ENCODE data around the gene HSH2D.

DNA sequence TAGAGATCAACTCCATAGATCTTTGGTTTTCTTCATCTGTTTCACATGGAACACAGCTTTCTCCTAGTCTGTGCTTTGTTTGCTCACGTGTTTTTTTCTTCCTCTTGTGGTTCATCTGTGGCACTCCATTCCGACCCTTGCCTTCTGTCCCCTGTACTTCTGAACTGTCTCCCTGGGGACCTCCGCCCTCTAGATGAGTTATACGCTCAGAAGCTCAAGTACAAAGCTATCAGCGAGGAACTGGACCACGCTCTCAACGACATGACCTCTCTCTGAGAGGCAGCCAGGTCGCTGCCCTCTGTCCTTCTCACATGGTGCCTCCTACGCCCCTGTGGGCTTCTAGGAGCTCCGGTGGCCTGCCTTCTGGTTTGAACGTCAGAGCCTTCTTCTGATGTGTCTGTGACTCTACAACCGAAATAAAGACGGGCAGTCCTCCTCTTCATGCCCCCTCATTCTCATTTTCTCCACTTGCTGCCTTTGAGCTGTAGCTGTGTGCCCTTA lies 48.4 kb upstream of the HSH2D start:
- TF ChIP-seq POLR2A (IDR thresholded peaks at IDR 0.05; ENCODE audit: extremely low read depth, insufficient read length) (no peak), CTCF (IDR thresholded peaks at IDR 0.05; ENCODE audit: low read depth, low read length) (no peak)

All from NB4 (cell line).